ENCODE data around the gene CITED4. TPM values are rescaled to one million over a fixed set of nuclear protein-coding genes. Genes with fewer than 3 reads are reported as not detected.
A peak's percentile ranks its signal among the peaks of the same experiment; 100 is the strongest.

CITED4 gene
- total and polyA plus RNA-seq, 9 of the 15 experiments (the other 6 are each of a cell fraction or from before 2014, with no cell fraction given): 0.11 to 1.2 (median 0.17) TPM; not detected in 2

- intact Hi-C loops (cut with micrococcal nuclease): no loop called here
- H4K20me1 ChIP-seq (replicated peaks; ENCODE audit: control insufficient read depth, insufficient read depth, low read length): no peaks in the 10 kb centered on the region
- peaks cover 4% of the 10 kb centered on the region; the same call in 1 of the 2 replicates for H3K9me3 ChIP-seq (replicated peaks; ENCODE audit: control insufficient read depth, insufficient read depth, low read depth, low read length)
- H3K9ac ChIP-seq (ENCODE audit: insufficient read depth in 1 of 2, low read depth in 2 of 2, low read length in 2 of 2): no peak overlapping the region
- H3K4me2 ChIP-seq (ENCODE audit: insufficient read depth, low read length): no peak overlapping the region
- ATAC-seq (no peak), DNase-seq (ENCODE audit: extremely low read depth in 1 of 4, low spot score in 3 of 4) (peak in 1 of 4 experiments; percentile 11), FAIRE-seq (no peak)
- H3K27ac ChIP-seq (ENCODE audit: extremely low read depth, low read depth, low read length): no peak overlapping the region
- no peaks in the 10 kb centered on the region; a peak in 1 of 5 replicates for H3K27me3 ChIP-seq (ENCODE audit: control insufficient read depth in 2 of 2, insufficient read depth in 2 of 2, low read length in 2 of 2)
- no peak overlapping the region for H3K4me3 ChIP-seq
- no peak overlapping the region for H2AFZ ChIP-seq (ENCODE audit: low read depth, low read length)
- CTCF ChIA-PET (ENCODE audit: low intra/inter-chr PET ratio): no interaction called here
- TF ChIP-seq, protein P1, sequence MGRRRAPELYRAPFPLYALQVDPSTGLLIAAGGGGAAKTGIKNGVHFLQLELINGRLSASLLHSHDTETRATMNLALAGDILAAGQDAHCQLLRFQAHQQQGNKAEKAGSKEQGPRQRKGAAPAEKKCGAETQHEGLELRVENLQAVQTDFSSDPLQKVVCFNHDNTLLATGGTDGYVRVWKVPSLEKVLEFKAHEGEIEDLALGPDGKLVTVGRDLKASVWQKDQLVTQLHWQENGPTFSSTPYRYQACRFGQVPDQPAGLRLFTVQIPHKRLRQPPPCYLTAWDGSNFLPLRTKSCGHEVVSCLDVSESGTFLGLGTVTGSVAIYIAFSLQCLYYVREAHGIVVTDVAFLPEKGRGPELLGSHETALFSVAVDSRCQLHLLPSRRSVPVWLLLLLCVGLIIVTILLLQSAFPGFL (CRISPR knock-in tag; IDR thresholded peaks at IDR 0.05): no peak
- TF ChIP-seq SMARCA5 (IDR thresholded peaks at IDR 0.05): no peak
- no peak for TF ChIP-seq SMAD1 (IDR thresholded peaks at IDR 0.05; ENCODE audit: low read depth, low read length, partially characterized antibody)
- no peak for TF ChIP-seq ZNF134 (CRISPR knock-in tag; conservative IDR thresholded peaks at IDR 0.05)
- no peak for TF ChIP-seq ZBTB12 (CRISPR knock-in tag; IDR thresholded peaks at IDR 0.05)
- TF ChIP-seq ZKSCAN1 (IDR thresholded peaks at IDR 0.05; ENCODE audit: low read depth, low read length): no peak
- no peak for TF ChIP-seq XRCC3 (IDR thresholded peaks at IDR 0.05)
- no peak for TF ChIP-seq ZNF398 (CRISPR knock-in tag; IDR thresholded peaks at IDR 0.05)
- TF ChIP-seq ZNF146 (CRISPR knock-in tag; IDR thresholded peaks at IDR 0.05; ENCODE audit: unreplicated experiment): no peak
- no peak for TF ChIP-seq PURB (CRISPR knock-in tag; IDR thresholded peaks at IDR 0.05; ENCODE audit: low read depth)
- TF ChIP-seq, protein P2, sequence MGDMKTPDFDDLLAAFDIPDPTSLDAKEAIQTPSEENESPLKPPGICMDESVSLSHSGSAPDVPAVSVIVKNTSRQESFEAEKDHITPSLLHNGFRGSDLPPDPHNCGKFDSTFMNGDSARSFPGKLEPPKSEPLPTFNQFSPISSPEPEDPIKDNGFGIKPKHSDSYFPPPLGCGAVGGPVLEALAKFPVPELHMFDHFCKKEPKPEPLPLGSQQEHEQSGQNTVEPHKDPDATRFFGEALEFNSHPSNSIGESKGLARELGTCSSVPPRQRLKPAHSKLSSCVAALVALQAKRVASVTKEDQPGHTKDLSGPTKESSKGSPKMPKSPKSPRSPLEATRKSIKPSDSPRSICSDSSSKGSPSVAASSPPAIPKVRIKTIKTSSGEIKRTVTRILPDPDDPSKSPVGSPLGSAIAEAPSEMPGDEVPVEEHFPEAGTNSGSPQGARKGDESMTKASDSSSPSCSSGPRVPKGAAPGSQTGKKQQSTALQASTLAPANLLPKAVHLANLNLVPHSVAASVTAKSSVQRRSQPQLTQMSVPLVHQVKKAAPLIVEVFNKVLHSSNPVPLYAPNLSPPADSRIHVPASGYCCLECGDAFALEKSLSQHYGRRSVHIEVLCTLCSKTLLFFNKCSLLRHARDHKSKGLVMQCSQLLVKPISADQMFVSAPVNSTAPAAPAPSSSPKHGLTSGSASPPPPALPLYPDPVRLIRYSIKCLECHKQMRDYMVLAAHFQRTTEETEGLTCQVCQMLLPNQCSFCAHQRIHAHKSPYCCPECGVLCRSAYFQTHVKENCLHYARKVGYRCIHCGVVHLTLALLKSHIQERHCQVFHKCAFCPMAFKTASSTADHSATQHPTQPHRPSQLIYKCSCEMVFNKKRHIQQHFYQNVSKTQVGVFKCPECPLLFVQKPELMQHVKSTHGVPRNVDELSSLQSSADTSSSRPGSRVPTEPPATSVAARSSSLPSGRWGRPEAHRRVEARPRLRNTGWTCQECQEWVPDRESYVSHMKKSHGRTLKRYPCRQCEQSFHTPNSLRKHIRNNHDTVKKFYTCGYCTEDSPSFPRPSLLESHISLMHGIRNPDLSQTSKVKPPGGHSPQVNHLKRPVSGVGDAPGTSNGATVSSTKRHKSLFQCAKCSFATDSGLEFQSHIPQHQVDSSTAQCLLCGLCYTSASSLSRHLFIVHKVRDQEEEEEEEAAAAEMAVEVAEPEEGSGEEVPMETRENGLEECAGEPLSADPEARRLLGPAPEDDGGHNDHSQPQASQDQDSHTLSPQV (IDR thresholded peaks at IDR 0.05): no peak
- TF ChIP-seq HNRNPK (IDR thresholded peaks at IDR 0.05; ENCODE audit: low read depth, low read length, poor library complexity, severe bottlenecking): no peak
- TF ChIP-seq TAF1 (IDR thresholded peaks at IDR 0.05; ENCODE audit: control insufficient read depth, extremely low read depth, insufficient read depth, low read length, severe bottlenecking): no peak
- TF ChIP-seq RB1 (IDR thresholded peaks at IDR 0.05; ENCODE audit: low read depth): no peak
- TF ChIP-seq JUNB (CRISPR knock-in tag; conservative IDR thresholded peaks at IDR 0.05): no peak
- H3K36me3 ChIP-seq (ENCODE audit: control insufficient read depth, insufficient read depth, low read length): no peaks in the 10 kb centered on the region
- H3K9me1 ChIP-seq (ENCODE audit: control insufficient read depth, insufficient read depth, low read length): no peaks in the 10 kb centered on the region
- no TSS peak for BruUV-seq (replicated peaks)
- H3K79me2 ChIP-seq (ENCODE audit: control insufficient read depth, insufficient read depth, low read length): no peaks in the 10 kb centered on the region
- WGBS (ENCODE audit: insufficient coverage, low coverage, missing lambda C conversion rate): 50% methylated on average over 3 of the region's 3 CpGs
- in situ Hi-C loops (cut with MboI): no loop called here
- peaks cover 36 to 43% of the 10 kb centered on the region in 2 experiments for H3K4me1 ChIP-seq (replicated peaks in 1 of 2; ENCODE audit: control insufficient read depth in 2 of 2, insufficient read depth in 2 of 2, low read length in 2 of 2)
- POLR2A ChIA-PET: interaction anchor here (0.6 to 0.9 kb wide), 3 partner anchors 8 to 75 kb away, joined by 3 to 6 read pairs (median 3); no protein-coding TSS in a partner anchor
Measured at GRCh38 chr1:40872276-40872675, 10.1 kb upstream of the CITED4 start.

Measured in K562 (cell line).